Measurements from ENCODE around the gene FAM168B. TPM values are rescaled to one million over a fixed set of nuclear protein-coding genes. Genes with fewer than 3 reads are reported as not detected.

The FAM168B gene
- total and polyA plus RNA-seq, 2 of the 13 experiments (the other 11 are each of a cell fraction or from before 2014, with no cell fraction given) = 64.5 to 113 TPM

DNA sequence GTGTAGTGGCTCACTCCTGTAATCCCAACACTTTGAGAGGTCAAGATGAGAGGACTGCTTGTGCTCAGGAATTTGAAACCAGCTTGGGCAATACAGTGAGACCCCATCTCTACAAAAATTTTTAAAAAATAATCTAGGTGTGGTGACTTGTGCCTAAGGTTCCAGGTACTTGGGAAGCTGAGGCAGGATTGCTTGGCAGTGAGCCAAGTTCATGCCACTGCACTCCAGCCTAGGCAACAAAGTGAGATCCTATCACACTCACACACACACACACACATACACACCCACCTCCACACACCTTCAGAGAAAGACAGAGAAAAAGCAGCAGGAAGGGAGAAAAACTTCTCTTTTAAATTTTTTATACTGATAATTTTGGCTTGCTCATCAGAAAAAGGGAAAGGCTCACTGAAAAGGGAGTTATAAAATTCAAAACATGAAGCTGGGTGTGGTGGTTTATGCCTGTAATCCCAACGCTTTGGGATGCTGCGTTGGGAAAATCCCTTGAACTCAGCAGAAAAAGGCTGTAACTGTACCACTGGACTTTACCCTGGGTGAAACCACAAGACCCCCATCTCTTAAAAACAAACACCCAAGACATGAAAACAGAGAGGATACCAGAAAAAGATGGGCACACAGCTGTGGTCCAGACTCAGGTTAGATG lies 25.7 kb downstream of the FAM168B start (continued):
- TF ChIP-seq MNT (IDR thresholded peaks at IDR 0.05) (no peak), ZNF816 (CRISPR knock-in tag; IDR thresholded peaks at IDR 0.05; ENCODE audit: borderline replicate concordance) (no peak), JUNB (CRISPR knock-in tag; IDR thresholded peaks at IDR 0.05; ENCODE audit: borderline replicate concordance) (no peak), ZBTB3 (CRISPR knock-in tag; IDR thresholded peaks at IDR 0.05; ENCODE audit: borderline replicate concordance, low read depth) (no peak), ZSCAN30 (CRISPR knock-in tag; IDR thresholded peaks at IDR 0.05) (no peak)

DNA sequence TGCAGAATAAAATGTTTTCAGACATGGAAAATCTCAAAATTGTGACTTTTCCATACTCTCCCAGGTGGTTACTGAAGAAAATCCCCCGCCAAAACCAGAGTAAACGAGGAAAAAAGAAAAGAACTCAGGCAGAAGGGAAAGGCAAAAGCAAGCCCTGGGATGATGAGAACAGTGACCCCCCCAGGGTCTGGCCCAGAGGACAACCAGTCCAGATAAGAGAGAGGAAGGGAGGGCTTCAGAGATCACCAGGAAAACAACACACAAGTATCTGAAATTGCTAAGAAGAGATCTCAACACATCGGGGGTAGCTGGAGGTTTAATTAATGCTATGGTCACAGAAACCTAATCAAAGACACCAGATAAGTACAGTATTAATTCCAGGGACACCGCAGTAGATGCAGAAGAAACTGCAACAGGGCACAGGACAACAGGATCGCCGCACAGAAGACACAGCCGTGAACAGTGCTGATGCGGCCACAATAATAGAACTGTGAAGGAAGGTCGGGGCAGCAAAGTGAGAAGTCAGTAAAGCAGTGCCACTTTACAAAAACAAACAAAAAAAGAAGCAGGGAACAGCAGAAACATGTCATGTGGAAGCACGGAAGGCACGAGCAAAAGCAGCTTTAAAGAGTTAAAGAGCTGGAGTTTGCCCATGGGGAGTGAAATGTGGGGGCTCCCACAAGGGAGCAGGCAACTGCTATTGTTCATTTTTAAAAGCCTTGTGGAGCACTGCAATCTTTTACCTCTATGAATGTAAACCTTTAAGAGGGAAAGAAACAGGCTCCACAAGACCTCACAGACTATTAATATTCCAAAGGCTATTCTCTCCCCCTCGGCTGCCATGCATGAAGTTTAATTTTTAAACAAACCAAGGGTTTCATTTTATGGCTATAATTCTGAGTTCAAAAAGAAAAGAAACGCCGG lies 28.4 kb downstream of the FAM168B start:
- Histone ChIP-seq H3K9ac (ENCODE audit: insufficient read depth, low read depth, low read length) (no peak overlapping the region), H2AFZ (ENCODE audit: low read length) (no peak overlapping the region), H3K27me3 (ENCODE audit: control insufficient read depth in 1 of 2, insufficient read depth in 2 of 2, low read length in 2 of 2) (no peaks in the 10 kb centered on the region), H3K27ac (ENCODE audit: extremely low read length, insufficient read depth, low read length) (no peak overlapping the region), H3K9me3 (ENCODE audit: low read length) (no peaks in the 10 kb centered on the region), H4K20me1 (ENCODE audit: insufficient read depth, low read length) (peaks cover 38% of the 10 kb centered on the region), H3K4me3 (replicated peaks in 1 of 3; ENCODE audit: insufficient read depth in 1 of 3, low read depth in 2 of 3, low read length in 3 of 3) (no peak overlapping the region), H3K4me1 (ENCODE audit: insufficient read depth, low read length) (peaks cover 18% of the 10 kb centered on the region), H3K4me2 (ENCODE audit: low read depth, low read length) (no peak overlapping the region), H3K36me3 (replicated peaks in 1 of 2; ENCODE audit: control insufficient read depth in 1 of 2, insufficient read depth in 2 of 2, low read length in 2 of 2) (peaks cover 22 to 70% of the 10 kb centered on the region in 2 experiments), H3K79me2 (ENCODE audit: insufficient read depth, low read length) (peaks cover 80% of the 10 kb centered on the region)
- TF ChIP-seq ZNF788 (CRISPR knock-in tag; IDR thresholded peaks at IDR 0.05; ENCODE audit: borderline replicate concordance) (no peak), NBN (conservative IDR thresholded peaks at IDR 0.05) (no peak), POLR2AphosphoS5 (IDR thresholded peaks at IDR 0.05; ENCODE audit: low read depth, low read length) (peak; percentile 19; the same call in 1 of the 2 replicates), MAFF (IDR thresholded peaks at IDR 0.05; ENCODE audit: low read depth, low read length) (no peak)
- intact Hi-C loops (cut with micrococcal nuclease; ENCODE audit: unreplicated experiment) (no loop called here), in situ Hi-C loops (cut with HindIII; ENCODE audit: extremely low pct_ligation_motif_present, low pct_unique_long_range_greater_than_20kb) (no loop called here)
- DNase-seq (ENCODE audit: low spot score) = no peak
- FAIRE-seq = no peak
- POLR2A ChIA-PET = no interaction called here
- no peak for ATAC-seq
- CTCF ChIA-PET (ENCODE audit: low intra/inter-chr PET ratio, low total read pairs) = no interaction called here
- BruUV-seq (replicated peaks) = no TSS peak
- WGBS (ENCODE audit: low lambda C conversion rate) = 90% methylated on average over 14 of the region's 14 CpGs

Measured in HepG2 (cell line).